Gastrocnemius medialis (tissue), 4 donors: Measurements from ENCODE around the gene RARRES2. TPM values are rescaled to one million over a fixed set of nuclear protein-coding genes. Genes with fewer than 3 reads are reported as not detected.
"Not testable (repeated sequence)": the region's sequence is repeated elsewhere in the genome, so short reads cannot be mapped to it uniquely, and the experiment has no call there.

Experiments
- ATAC-seq, 2 donors: fragments of 150-250 bp; one replicate each; pipeline ENCODE4 v1.9.1; 2016
- DNase-seq, 2 donors: peaks; one replicate each; pipeline ENCODE4 v3.0.0-alpha.2; 2019
- H3K27ac ChIP-seq, 4 donors: fragments of 200-600 bp; sonication (generic); 1 replicate in 1 of 4; 2 replicates in 3 of 4; pipeline ENCODE4 v1.5.1; 2016 to 2018; ENCODE audit warnings: mild to moderate bottlenecking in 2 of 4, moderate library complexity in 1 of 4
- H3K27me3 ChIP-seq, 3 donors: fragments of 200-600 bp; sonication (generic) in 2 of 3; 1 replicate in 1 of 3; 2 replicates in 2 of 3; pipeline versions ENCODE4 v1.5.1 to v1.6.0; 2016 to 2019; ENCODE audit warnings: mild to moderate bottlenecking in 1 of 3, moderate library complexity in 1 of 3
- H3K36me3 ChIP-seq, 2 donors: fragments of 200-600 bp; sonication (generic) in 1 of 2; one replicate each; pipeline ENCODE4 v1.5.1; 2017 to 2018
- H3K4me1 ChIP-seq, 2 donors: fragments of 200-600 bp; sonication (generic) in 1 of 2; one replicate each; pipeline ENCODE4 v1.5.1; 2016 to 2017; ENCODE audit warnings: mild to moderate bottlenecking in 2 of 2
- H3K4me3 ChIP-seq, 4 donors: fragments of 200-600 bp; sonication (generic) in 3 of 4; 1 replicate in 1 of 4; 2 replicates in 3 of 4; pipeline ENCODE4 v1.5.1; 2016 to 2019; ENCODE audit warnings: mild to moderate bottlenecking in 2 of 4
- H3K9me3 ChIP-seq, 3 donors: fragments of 200-600 bp; sonication (generic) in 2 of 3; 1 replicate in 1 of 3; 2 replicates in 2 of 3; pipeline ENCODE4 v1.5.1; 2016 to 2019
- in situ Hi-C, 4 donors: fragments of 200-750 bp; cut with MboI; loops; one replicate each; pipeline versions ENCODE4 v1.15.0 to v1.8.0; 2017; ENCODE audit warnings: low sequenced_read_pairs in 4 of 4
- intact Hi-C: fragments of 100-400 bp; cut with DNase I; formaldehyde crosslinking; loops from one replicate; pipeline ENCODE4 v1.15.1; 2023; ENCODE audit warnings: low total_unique reads
- total RNA-seq, 4 donors: library from RNA; depleted of rRNA; stranded (reverse); fragments of >200 nt; gene quantifications; one replicate each; pipeline versions ENCODE4 v1.1.0 to v1.2.3, GENCODE V29; 2016

Gene RARRES2
- total RNA-seq, 4 donors from 2014 or later: 4.7 to 14.3 (median 6.5) TPM

DNA sequence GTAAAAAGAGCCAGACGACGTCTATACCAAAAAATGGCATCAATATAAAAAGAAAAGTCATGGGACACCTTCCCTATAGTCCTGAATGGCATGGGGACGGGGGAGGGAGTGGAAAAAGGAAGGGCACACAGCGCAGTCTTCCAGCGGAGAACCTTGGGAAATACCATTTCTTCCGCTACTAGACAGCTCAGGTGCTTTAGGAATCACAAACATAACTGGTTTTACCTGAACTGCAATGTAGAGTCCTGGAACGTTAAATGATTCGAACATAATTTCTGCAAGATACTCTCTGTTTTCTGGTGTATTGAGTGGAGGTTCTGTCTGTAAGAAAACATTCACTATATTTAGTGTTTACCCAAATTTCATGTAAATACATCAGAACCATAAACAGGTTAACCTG, 46.4 kb downstream of the RARRES2 start:
- not testable (repeated sequence) for H3K4me1 ChIP-seq, H3K27me3 ChIP-seq

DNA sequence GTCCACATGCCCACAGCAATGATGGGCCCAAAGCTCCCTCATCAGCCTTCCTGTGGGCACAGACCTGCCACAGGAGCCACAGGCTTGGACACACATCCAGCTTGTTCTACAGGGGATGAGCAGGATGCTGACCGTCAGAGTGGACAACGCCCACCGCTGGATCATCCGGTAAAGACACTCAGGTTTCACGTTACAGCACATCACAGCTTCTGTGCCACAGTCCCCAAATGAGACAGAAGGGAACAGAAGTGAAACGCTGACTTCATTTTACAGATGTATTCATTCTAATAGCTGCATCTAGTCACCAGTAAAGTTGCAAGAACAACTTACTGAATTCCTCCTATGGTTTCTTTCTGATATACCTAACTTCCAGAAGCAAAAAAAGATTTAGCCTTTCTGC, 51.1 kb downstream of the RARRES2 start:
- H3K9me3 ChIP-seq, H3K36me3 ChIP-seq, DNase-seq, intact Hi-C loops, H3K4me1 ChIP-seq, H3K4me3 ChIP-seq, H3K27me3 ChIP-seq, ATAC-seq, H3K27ac ChIP-seq: not testable (repeated sequence)
- in situ Hi-C loops: loop anchor here in 2 of 4 donors (25.0 kb wide), 1 partner anchor 122 kb away; a partner anchor contains a TSS

More for the DNA sequence above, 46.4 kb downstream of the RARRES2 start:
- H3K4me3 ChIP-seq, H3K36me3 ChIP-seq, ATAC-seq, intact Hi-C loops, H3K27ac ChIP-seq, DNase-seq, H3K9me3 ChIP-seq: not testable (repeated sequence)
- in situ Hi-C loops: loop anchor here in 2 of 4 donors (25.0 kb wide), 1 partner anchor 117 kb away; a partner anchor contains a TSS

DNA sequence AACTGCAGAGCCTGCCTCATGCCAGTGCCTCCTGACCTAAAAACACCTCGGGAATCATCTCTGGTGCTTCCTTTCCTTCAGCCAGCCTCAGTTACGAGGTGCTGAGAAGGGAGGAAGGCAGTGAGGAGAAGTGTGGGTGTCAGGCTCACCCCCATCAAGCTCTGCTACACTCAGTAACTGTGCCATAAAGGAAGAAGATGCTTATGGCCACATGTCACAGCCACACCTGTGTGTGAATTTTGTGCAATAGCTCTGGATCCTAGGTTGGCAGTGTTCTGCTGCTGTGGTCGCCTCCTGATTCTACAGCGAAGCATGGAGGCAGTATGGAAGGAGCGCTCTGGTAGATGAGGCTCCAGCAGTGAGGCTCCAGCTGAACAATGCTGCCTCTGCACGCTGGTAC, 52.6 kb downstream of the RARRES2 start:
- intact Hi-C loops, H3K9me3 ChIP-seq: not testable (repeated sequence)
- in situ Hi-C loops: loop anchor here in 2 of 4 donors (25.0 kb wide), 1 partner anchor 123 kb away; a partner anchor contains a TSS

More for the DNA sequence above, 52.6 kb downstream of the RARRES2 start:
- not testable (repeated sequence) for H3K27ac ChIP-seq, H3K36me3 ChIP-seq, DNase-seq, H3K4me3 ChIP-seq, H3K27me3 ChIP-seq, H3K4me1 ChIP-seq, ATAC-seq

Other genes with a start within 250 kb of the RARRES2 start
- gene LRRC61, start 18.3 kb downstream of the RARRES2 start, total RNA-seq: 1 to 10 TPM in 3 of 4 donors, under 1 TPM in 1; 0.62 to 6.8 (median 1.9) TPM
- gene ACTR3C, start 18.1 kb downstream of the RARRES2 start, total RNA-seq: 1 to 10 TPM in 2 of 4 donors, under 1 TPM in 1, not detected in 1; 0.27 to 2.7 (median 1.1) TPM
- 100 to 1,000 TPM; 115 to 332 (median 159) TPM for gene REPIN1, start 27.2 kb upstream of the RARRES2 start, total RNA-seq
- 1 to 10 TPM; 3.1 to 7.5 (median 3.3) TPM for gene ZNF775, start 37.7 kb upstream of the RARRES2 start, total RNA-seq
- 10 to 100 TPM in 1 of 4 donors, 1 to 10 TPM in 3; 5.4 to 10.4 (median 7.1) TPM for gene GIMAP8, start 109.0 kb upstream of the RARRES2 start, total RNA-seq
- 1 to 10 TPM; 6.6 to 7.8 (median 7.0) TPM for gene GIMAP7, start 173.2 kb upstream of the RARRES2 start, total RNA-seq
- 10 to 100 TPM; 11.9 to 16.9 (median 15.0) TPM for gene GIMAP4, start 225.8 kb upstream of the RARRES2 start, total RNA-seq